GM12873 (cell line): ENCODE data around the gene BOK.

Source experiments
- CTCF ChIP-seq: IDR thresholded peaks from 2 replicates; pipeline ENCODE4 v1.5.1; 2012; ENCODE audit warnings: low read depth, mild to moderate bottlenecking, moderate library complexity, low read length, control low read depth; ENCODE audit not compliant: insufficient read depth; ENCODE audit errors: missing control alignments

BOK gene

GRCh38 chr2:241540771-241541561 lies 17.6 kb upstream of the BOK start:
- TF ChIP-seq CTCF, result no peak

DNA sequence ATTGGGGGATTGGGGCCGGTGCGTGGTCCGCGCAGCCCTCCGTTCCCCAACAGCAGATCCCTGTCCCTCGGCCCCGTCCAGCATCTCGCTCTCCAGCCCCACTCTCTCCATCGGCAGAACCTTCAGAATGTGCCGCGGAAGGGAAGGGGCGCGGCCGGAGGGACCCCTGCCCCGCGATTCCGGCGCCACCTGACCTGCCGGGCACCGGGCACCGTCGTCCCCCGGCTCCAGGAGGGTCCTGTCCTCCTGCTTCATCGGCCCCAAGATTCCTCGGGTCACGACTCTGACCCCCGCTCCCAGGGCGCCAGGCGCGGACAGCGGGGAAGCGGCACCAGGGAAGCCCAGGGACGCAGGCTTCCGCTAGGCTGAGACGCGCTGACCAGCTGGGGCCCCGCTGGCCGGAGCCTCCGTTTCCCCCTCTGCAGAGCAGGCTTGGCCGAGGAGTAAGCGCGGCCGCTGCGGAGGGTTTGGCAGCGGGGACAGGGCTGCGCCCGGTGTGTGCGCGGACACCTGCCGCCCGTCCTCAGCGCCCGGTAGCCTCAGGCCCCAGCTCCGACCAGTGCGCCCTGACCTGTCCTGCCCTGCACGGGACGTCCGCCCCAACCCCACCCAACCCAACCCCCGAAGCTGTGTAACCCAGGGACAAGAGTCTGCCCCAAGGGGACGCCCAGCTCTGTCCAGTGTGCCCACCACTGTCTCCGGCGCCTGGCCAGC lies 16.8 kb upstream of the BOK start:
- TF ChIP-seq CTCF, result no peak

GRCh38 chr2:241542278-241542605 lies 16.3 kb upstream of the BOK start:
- TF ChIP-seq CTCF, result no peak

GRCh38 chr2:241545106-241545505 lies 13.4 kb upstream of the BOK start:
- no peak for TF ChIP-seq CTCF

- TF ChIP-seq CTCF, result no peak
These were observed 12.7 kb upstream of the BOK start for GRCh38 chr2:241545523-241546473.

DNA sequence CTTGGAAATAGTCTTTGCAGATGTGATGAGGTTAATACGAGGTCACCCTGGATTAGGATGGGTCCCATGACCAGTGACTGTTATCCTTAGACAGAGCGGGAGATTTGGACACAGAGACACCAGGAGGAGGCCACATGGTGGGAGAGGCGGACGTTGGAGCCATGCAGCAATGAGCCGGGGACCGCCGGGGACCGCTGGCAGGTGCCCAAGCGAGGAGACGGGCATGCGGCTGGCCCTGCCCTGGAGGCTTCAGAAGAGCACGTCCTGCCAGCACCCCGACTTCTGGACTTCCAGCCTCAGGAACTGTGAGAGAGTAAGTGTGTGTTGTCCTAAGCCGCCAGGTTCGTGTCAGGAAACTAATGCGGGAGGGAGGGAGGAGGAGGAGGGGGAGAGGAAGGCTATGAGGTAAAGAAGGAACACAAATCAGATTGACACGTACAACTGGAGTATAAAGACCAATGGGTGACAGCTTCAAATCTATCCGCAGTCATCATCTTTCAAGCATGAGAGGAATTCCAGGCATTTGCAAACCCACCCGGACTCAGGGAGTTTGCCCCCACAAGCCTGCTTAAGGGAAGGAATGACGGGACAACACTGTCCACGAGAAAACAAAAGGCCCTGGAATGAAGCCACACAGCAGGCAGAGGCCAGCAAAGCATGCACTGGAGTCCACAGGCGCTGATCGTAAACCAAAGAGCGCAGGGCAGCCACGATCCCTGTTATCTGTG lies 11.6 kb upstream of the BOK start:
- no peak for TF ChIP-seq CTCF
